Activated CD8-positive, alpha-beta memory T cell treated with anti-CD3 and anti-CD28 coated beads for 36 hours (primary cell): ENCODE results near the gene ANKHD1. TPM values are rescaled to one million over a fixed set of nuclear protein-coding genes. Genes with fewer than 3 reads are reported as not detected.
"Not testable (repeated sequence)": the region's sequence is repeated elsewhere in the genome, so short reads cannot be mapped to it uniquely, and the experiment has no call there.

ENCODE experiments used
- CTCF ChIA-PET: fragments of 350-600 bp; sonication (Branson Sonifier 250); formaldehyde crosslinking; loops from one replicate; lab custom pipeline; 2021; ENCODE audit warnings: antibody characterized with exemption; lab: Charles Lee
- POLR2A ChIA-PET: fragments of 350-600 bp; sonication (Branson Sonifier 250); formaldehyde crosslinking; loops from one replicate; lab custom pipeline; 2021; ENCODE audit warnings: antibody characterized with exemption; lab: Charles Lee
- total RNA-seq, 2 experiments: library from RNA; stranded (reverse); gene quantifications; one replicate each; pipeline ENCODE4 v1.2.3, GENCODE V29; 2021

ANKHD1 gene
- total RNA-seq, 2 experiments from 2014 or later, result 90.0 to 92.3 TPM

GRCh38 chr5:140480310-140481014, 78.8 kb downstream of the ANKHD1 start:
- ChIA-PET POLR2A (no interaction called here), CTCF (interaction anchor here (0.7 kb wide), 1 partner anchor 37 kb away, joined by 3 read pairs; no protein-coding TSS in a partner anchor)

- CTCF ChIA-PET, result no interaction called here
- POLR2A ChIA-PET, result no interaction called here
These were observed 80.1 kb downstream of the ANKHD1 start for GRCh38 chr5:140481758-140482157.

GRCh38 chr5:140483055-140483454, 81.4 kb downstream of the ANKHD1 start:
- ChIA-PET POLR2A (no interaction called here), CTCF (interaction anchor here (0.6 kb wide), 1 partner anchor 305 kb away, joined by 3 read pairs; no protein-coding TSS in a partner anchor)

- CTCF ChIA-PET, result interaction anchor here (0.8 kb wide), 1 partner anchor 147 kb away, joined by 3 read pairs; no protein-coding TSS in a partner anchor
- POLR2A ChIA-PET, result not testable (repeated sequence)
These were observed 86.5 kb downstream of the ANKHD1 start for GRCh38 chr5:140488141-140488540.

GRCh38 chr5:140488914-140489313, 87.3 kb downstream of the ANKHD1 start:
- ChIA-PET POLR2A (no interaction called here), CTCF (no interaction called here)

GRCh38 chr5:140497897-140498296, 96.3 kb downstream of the ANKHD1 start:
- ChIA-PET CTCF (no interaction called here), POLR2A (no interaction called here)

- CTCF ChIA-PET, result no interaction called here
- POLR2A ChIA-PET, result no interaction called here
These were observed 97.0 kb downstream of the ANKHD1 start for GRCh38 chr5:140498591-140498990.

- CTCF ChIA-PET, result no interaction called here
These were observed 101.2 kb downstream of the ANKHD1 start for GRCh38 chr5:140502834-140503233.

GRCh38 chr5:140509898-140510297, 108.3 kb downstream of the ANKHD1 start:
- POLR2A ChIA-PET, result no interaction called here
- CTCF ChIA-PET, result no interaction called here

More at GRCh38 chr5:140502834-140503233, 101.2 kb downstream of the ANKHD1 start:
- POLR2A ChIA-PET, result no interaction called here

- POLR2A ChIA-PET, result no interaction called here
- CTCF ChIA-PET, result interaction anchor here (0.7 kb wide), 1 partner anchor 228 kb away, joined by 3 read pairs; no protein-coding TSS in a partner anchor
These were observed 111.5 kb downstream of the ANKHD1 start for GRCh38 chr5:140513124-140513523.

GRCh38 chr5:140524003-140524402, 122.4 kb downstream of the ANKHD1 start:
- ChIA-PET CTCF (no interaction called here), POLR2A (interaction anchor here (0.7 kb wide), 1 partner anchor 124 kb away, joined by 6 read pairs; the partner anchor contains the start of gene IK)

GRCh38 chr5:140540227-140540626, 138.6 kb downstream of the ANKHD1 start:
- POLR2A ChIA-PET, result interaction anchor here (0.6 kb wide), 1 partner anchor 987 kb away, joined by 8 read pairs; no protein-coding TSS in a partner anchor
- CTCF ChIA-PET, result no interaction called here

GRCh38 chr5:140542972-140543371, 141.3 kb downstream of the ANKHD1 start:
- POLR2A ChIA-PET, result interaction anchor here (0.6 kb wide), 1 partner anchor 138 kb away, joined by 5 read pairs; no protein-coding TSS in a partner anchor
- CTCF ChIA-PET, result no interaction called here

- POLR2A ChIA-PET, result no interaction called here
- CTCF ChIA-PET, result no interaction called here
These were observed 143.4 kb downstream of the ANKHD1 start for GRCh38 chr5:140544986-140545385.

GRCh38 chr5:140545606-140546005, 144.0 kb downstream of the ANKHD1 start:
- ChIA-PET POLR2A (no interaction called here), CTCF (interaction anchor here (1.0 to 3.4 kb wide), 2 partner anchors 12 to 89 kb away, joined by 5 to 15 read pairs; partner anchors contain the start of gene SRA1)

GRCh38 chr5:140546851-140547507, 145.3 kb downstream of the ANKHD1 start:
- ChIA-PET CTCF (interaction anchor here (0.8 to 3.4 kb wide), 4 partner anchors 10 to 88 kb away, joined by 3 to 15 read pairs (median 5); partner anchors contain the start of gene SRA1), POLR2A (interaction anchor here (0.5 to 1.2 kb wide), 5 partner anchors 10 to 81 kb away, joined by 3 to 5 read pairs (median 4); partner anchors contain the start of genes APBB3, SLC35A4 and SRA1)

GRCh38 chr5:140547508-140548299, 146.1 kb downstream of the ANKHD1 start, which contains the start of gene EIF4EBP3:
EIF4EBP3 (plus strand) TSS chr5:140547662; CDS start chr5:140547738, 76 bp downstream.
- POLR2A ChIA-PET, result interaction anchor here (0.5 to 1.6 kb wide), 7 partner anchors 10 to 100 kb away, joined by 3 to 8 read pairs (median 5); partner anchors contain the start of genes APBB3, IK, NDUFA2 and SLC35A4
- CTCF ChIA-PET, result interaction anchor here (0.8 to 3.4 kb wide), 5 partner anchors 10 to 196 kb away, joined by 3 to 15 read pairs (median 4); partner anchors contain the start of gene SRA1

- POLR2A ChIA-PET, result interaction anchor here (1.6 kb wide), 2 partner anchors 9 to 99 kb away, joined by 7 to 8 read pairs; partner anchors contain the start of genes IK, NDUFA2 and SRA1
- CTCF ChIA-PET, result interaction anchor here (0.6 to 3.4 kb wide), 5 partner anchors 9 to 197 kb away, joined by 3 to 15 read pairs (median 4); partner anchors contain the start of gene SRA1
These were observed 146.7 kb downstream of the ANKHD1 start for GRCh38 chr5:140548300-140548688.
